ENCODE results near the gene LRRC37A. TPM values are rescaled to one million over a fixed set of nuclear protein-coding genes. Genes with fewer than 3 reads are reported as not detected.
"Not testable (repeated sequence)": the region's sequence is repeated elsewhere in the genome, so short reads cannot be mapped to it uniquely, and the experiment has no call there.

The LRRC37A gene
- polyA plus RNA-seq (2013, experiment 1 of 2; ENCODE audit: insufficient read length) = 2.9 TPM
- polyA plus RNA-seq (2013, experiment 2 of 2; ENCODE audit: insufficient read length) = 2.0 TPM

DNA sequence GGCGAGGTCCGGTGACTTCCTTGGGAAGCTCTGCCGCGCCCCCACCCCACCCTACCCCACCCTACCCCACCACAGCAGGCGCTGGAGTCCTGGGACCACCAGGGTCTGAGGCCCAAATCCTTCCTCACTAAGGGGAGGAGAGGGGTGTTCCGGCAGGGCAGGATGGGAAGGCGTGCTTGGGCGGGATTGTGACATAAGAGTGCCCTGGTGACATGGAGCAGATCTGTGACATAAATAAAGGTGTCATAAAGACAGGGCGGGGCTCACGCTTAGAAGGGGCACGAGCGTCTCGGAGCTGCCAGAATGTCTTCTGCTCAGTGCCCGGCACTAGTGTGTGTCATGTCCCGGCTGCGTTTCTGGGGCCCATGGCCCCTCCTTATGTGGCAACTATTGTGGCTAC lies at the start of gene LRRC37A:
Gene LRRC37A (plus strand): TSS at position 301 of the 400 bp plus-strand sequence. CDS start 3 bp downstream, at position 304.
- DNase-seq = not testable (repeated sequence)

GRCh38 chr17:46249153-46249552 lies 45.8 kb upstream of the LRRC37A start:
- DNase-seq = not testable (repeated sequence)

- DNase-seq = not testable (repeated sequence)
Observed at GRCh38 chr17:46252804-46253203, 42.1 kb upstream of the LRRC37A start.

GRCh38 chr17:46253722-46254121 lies 41.2 kb upstream of the LRRC37A start:
- peak; percentile 58 for DNase-seq

DNA sequence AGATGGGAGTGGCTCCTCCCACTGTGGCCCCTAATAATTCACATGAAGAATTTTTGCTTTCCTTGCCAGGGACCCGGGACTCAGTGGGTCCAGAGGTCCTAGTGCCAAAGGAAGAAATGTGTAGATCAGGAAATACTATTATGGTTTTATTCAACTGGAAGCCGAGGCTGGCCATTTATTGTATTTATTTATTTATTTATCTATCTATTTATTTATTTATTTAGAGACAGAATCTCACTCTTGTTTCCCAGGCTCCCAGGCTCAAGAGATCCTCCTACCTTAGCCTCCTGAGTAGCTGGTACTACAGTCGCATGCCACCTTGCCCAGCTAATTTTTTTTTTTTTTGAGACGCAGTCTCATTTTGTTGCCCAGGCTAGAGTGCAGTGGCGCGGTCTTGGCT lies 40.7 kb upstream of the LRRC37A start:
- not testable (repeated sequence) for DNase-seq

GRCh38 chr17:46256369-46256768 lies 38.6 kb upstream of the LRRC37A start:
- DNase-seq = not testable (repeated sequence)

GRCh38 chr17:46259845-46260661 lies 34.9 kb upstream of the LRRC37A start:
- peak; percentile 25 for DNase-seq

DNA sequence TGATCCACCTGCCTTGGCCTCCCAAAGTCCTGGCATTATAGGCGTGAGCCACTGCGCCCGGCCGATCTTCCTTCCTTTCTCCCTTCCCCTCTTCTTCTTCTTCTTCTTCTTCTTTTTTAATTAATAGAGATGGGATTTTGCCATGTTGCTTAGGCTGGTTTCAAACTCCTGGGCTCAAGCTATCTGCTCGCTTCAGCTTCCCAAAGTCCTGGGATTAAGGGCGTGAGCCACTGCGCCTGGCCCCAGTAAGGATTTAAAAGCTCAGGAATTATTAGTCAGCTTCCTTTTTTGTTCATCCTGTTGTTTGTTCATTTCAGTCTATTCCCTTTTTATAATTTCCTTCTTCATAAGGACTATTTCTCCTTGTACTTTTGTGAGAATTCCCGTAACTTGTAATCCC lies 32.7 kb upstream of the LRRC37A start:
- no peak for DNase-seq

DNA sequence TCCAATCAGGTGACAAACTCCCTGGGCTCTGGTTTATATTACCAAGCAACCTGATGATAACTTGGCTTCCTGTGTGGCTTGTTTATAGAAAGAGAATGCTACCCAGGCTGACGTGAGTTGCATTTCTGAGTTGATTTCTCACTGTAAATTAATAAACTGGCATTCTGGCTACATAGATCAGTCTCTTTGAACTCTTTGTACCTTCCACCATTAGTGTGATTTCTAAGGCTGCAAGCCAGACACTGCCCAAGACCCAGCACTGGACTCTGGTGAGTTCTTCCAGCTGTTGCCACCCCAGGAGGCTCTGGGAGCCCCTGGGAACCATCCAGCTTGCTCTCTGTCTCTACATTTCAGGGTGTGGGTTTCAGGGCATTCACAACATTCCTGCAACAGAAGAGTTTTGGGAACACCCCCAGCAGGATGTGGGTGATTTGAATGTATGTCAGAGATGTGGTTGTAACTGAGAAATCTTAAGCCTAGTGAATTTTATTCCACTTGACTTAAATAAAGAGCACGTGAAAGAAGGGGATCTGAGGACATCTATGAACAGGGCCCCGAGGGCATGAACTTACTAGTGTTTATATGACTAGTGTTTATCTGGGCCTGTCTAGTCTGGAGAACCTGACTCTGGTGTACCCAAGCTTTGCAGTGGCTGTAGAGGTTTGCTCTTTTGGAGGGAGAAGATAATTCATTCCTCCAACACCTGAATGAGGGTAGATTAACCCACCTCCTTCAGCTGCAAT lies 30.3 kb upstream of the LRRC37A start:
- DNase-seq = peak; percentile 93

GRCh38 chr17:46266063-46266655 lies 28.8 kb upstream of the LRRC37A start:
- peak; percentile 75 for DNase-seq

- peak; percentile 90 for DNase-seq
Observed at GRCh38 chr17:46266656-46267544, 28.0 kb upstream of the LRRC37A start.

DNA sequence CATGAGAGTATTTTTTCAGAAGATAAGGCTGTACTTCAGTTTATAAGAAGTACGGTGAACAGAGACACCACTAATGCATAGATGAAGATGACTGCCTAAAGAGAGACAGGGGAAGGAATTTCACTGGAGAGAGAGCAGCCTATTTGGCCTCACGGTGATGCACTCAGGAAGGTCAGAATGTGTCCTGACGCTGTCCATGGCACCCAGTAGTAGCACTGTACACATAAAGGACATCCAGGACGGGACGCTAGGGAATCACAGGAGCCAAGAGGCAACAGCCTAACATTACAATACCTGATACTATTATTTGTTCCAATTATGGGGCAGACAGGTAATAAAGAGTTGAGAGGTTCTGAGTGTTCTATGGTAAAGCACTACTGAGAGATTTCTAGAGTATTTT lies 24.9 kb upstream of the LRRC37A start:
- no peak for DNase-seq

GRCh38 chr17:46273541-46274236 lies 21.2 kb upstream of the LRRC37A start:
- DNase-seq = no peak

DNA sequence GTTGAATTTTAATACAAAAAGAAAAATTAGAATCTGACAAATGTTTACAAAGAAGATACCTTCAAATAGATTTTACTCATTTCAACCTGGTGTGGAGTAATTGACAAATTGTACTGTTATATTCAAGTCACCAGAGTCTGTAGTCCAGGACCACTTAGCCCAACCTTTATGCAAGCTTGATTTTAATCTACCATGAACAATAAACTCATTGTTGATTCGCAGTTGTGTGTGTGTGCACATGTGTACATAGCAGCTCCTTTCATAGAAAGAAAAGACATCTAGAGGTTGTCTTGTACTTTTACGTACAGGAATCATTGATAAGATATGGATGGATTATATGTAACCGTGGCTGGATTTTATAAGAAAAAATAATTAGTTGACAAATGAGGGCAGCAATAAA lies 20.7 kb upstream of the LRRC37A start:
- no peak for DNase-seq

DNA sequence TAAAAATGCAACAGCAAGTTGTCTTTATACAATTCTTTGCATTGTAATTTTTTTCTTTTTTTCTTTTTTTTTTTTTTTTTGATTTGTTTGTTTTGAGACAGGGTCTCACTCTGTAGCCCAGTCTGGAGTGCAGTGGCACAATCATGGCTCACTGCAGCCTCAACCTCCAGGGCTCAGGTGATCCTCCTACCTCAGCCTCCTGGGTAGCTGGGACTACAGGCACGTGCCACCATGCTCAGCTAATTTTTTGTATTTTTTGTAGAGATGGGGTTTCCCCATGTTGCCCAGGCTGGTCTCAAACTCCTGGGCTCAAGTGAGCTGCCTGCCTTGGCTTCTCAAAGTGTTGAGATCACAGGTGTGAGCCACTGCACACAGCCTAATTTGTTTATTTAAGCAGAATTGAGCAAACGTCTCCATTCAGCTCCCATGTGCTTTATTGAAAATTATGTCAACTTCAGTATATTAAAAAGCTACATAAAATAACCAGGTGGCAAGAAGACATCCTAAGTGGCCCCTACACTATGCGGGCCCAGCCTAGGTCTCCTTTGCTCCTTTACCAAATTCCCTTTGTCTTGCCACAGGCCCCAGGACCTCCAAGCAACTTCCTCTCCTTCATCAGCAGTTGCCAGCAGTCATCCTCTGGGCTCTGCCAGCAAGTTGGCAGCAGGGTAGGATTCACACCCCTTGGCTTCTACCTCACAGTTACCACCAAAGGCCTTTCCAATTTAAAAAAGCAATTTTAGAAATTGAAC lies 18.0 kb upstream of the LRRC37A start:
- DNase-seq = not testable (repeated sequence)

GRCh38 chr17:46281336-46281735 lies 13.6 kb upstream of the LRRC37A start:
- not testable (repeated sequence) for DNase-seq

- DNase-seq = not testable (repeated sequence)
Observed at GRCh38 chr17:46282635-46283034, 12.3 kb upstream of the LRRC37A start.

- DNase-seq = peak; percentile 46
Observed at GRCh38 chr17:46284467-46284866, 10.5 kb upstream of the LRRC37A start.

GRCh38 chr17:46285500-46285899 lies 9.4 kb upstream of the LRRC37A start:
- not testable (repeated sequence) for DNase-seq

GRCh38 chr17:46286764-46287221 lies 8.1 kb upstream of the LRRC37A start:
- peak; percentile 76 for DNase-seq
